ENCODE data around the gene IFI6.

- TF ChIP-seq CTCF (IDR thresholded peaks at IDR 0.05; ENCODE audit: low read depth, low read length, poor library complexity, severe bottlenecking), result no peak
- no peak for TF ChIP-seq EZH2phosphoT487 (IDR thresholded peaks at IDR 0.05; ENCODE audit: borderline replicate concordance, low read length)
These were observed 44.9 kb downstream of the IFI6 start for GRCh38 chr1:27627061-27627460.

Data from DOHH2 (cell line).